HEK293T (cell line): ENCODE results near the gene LRIT2.

Source experiments
- CTCF ChIA-PET: fragments of 350-600 bp; formaldehyde crosslinking; extraction: SDS; loops from one replicate; lab custom pipeline; 2021; ENCODE audit warnings: antibody characterized with exemption, inconsistent platforms; lab: Yijun Ruan, JAX
- POLR2A ChIA-PET: fragments of 350-600 bp; formaldehyde crosslinking; extraction: SDS; loops from one replicate; lab custom pipeline; 2020; ENCODE audit warnings: antibody characterized with exemption, inconsistent platforms; lab: Yijun Ruan, JAX
- DNase-seq: peaks from one replicate; pipeline ENCODE4 v3.0.0; 2012; ENCODE audit warnings: mixed read lengths; ENCODE audit errors: extremely low spot score
- ARNT ChIP-seq: fragments of 450-650 bp; IDR thresholded peaks from 2 replicates; pipeline ENCODE4 v1.6.1; 2017; ENCODE audit warnings: mild to moderate bottlenecking
- BHLHE40 ChIP-seq: fragments of 450-650 bp; IDR thresholded peaks from 2 replicates; pipeline ENCODE4 v1.6.1; 2016; ENCODE audit warnings: mild to moderate bottlenecking, moderate library complexity, borderline replicate concordance
- CTBP1 ChIP-seq: fragments of 450-650 bp; IDR thresholded peaks from 2 replicates; pipeline ENCODE4 v1.6.1; 2016; ENCODE audit warnings: borderline replicate concordance
- ELF4 ChIP-seq: fragments of 450-650 bp; IDR thresholded peaks from 2 replicates; pipeline ENCODE4 v1.6.1; 2017; ENCODE audit warnings: antibody characterized with exemption
- FOXA1 ChIP-seq: fragments of 450-650 bp; IDR thresholded peaks from 2 replicates; pipeline ENCODE4 v1.6.1; 2016; ENCODE audit warnings: mild to moderate bottlenecking
- FOXK2 ChIP-seq: fragments of 450-650 bp; IDR thresholded peaks from 2 replicates; pipeline ENCODE4 v1.6.1; 2016; ENCODE audit warnings: mild to moderate bottlenecking
- FOXM1 ChIP-seq: fragments of 450-650 bp; IDR thresholded peaks from 2 replicates; pipeline ENCODE4 v1.6.1; 2017; ENCODE audit warnings: mild to moderate bottlenecking, borderline replicate concordance
- HDGF ChIP-seq: fragments of 450-650 bp; IDR thresholded peaks from 2 replicates; pipeline ENCODE4 v1.6.1; 2017; ENCODE audit warnings: antibody characterized with exemption, borderline replicate concordance
- L3MBTL2 ChIP-seq: fragments of 450-650 bp; conservative IDR thresholded peaks from 2 replicates; pipeline ENCODE4 v1.6.1; 2016; ENCODE audit warnings: mild to moderate bottlenecking
- LEF1 ChIP-seq: fragments of 450-650 bp; IDR thresholded peaks from 2 replicates; pipeline ENCODE4 v1.6.1; 2017; ENCODE audit warnings: mild to moderate bottlenecking, borderline replicate concordance
- NFRKB ChIP-seq: fragments of 450-650 bp; IDR thresholded peaks from 2 replicates; pipeline ENCODE4 v1.6.1; 2016; ENCODE audit warnings: mild to moderate bottlenecking, moderate library complexity
- SP1 ChIP-seq: fragments of 450-650 bp; IDR thresholded peaks from 2 replicates; pipeline ENCODE4 v1.6.1; 2017
- SUZ12 ChIP-seq: fragments of 450-650 bp; IDR thresholded peaks from 2 replicates; pipeline ENCODE4 v1.6.1; 2016; ENCODE audit warnings: mild to moderate bottlenecking
- TARDBP ChIP-seq: fragments of 450-650 bp; IDR thresholded peaks from 2 replicates; pipeline ENCODE4 v1.6.1; 2016
- ZNF384 ChIP-seq: fragments of 450-650 bp; IDR thresholded peaks from 2 replicates; pipeline ENCODE4 v1.6.1; 2016
- TF ChIP-seq, protein P1 (sequence below): fragments of 450-650 bp; IDR thresholded peaks from 2 replicates; pipeline ENCODE4 v1.6.1; 2016

Gene LRIT2

GRCh38 chr10:84200537-84201243 lies 24.7 kb downstream of the LRIT2 start:
- ChIA-PET POLR2A (no interaction called here), CTCF (no interaction called here)
- DNase-seq: no peak
- TF ChIP-seq SP1 (no peak), FOXM1 (no peak), CTBP1 (no peak), LEF1 (no peak), ARNT (no peak), TARDBP (no peak), ELF4 (no peak), SUZ12 (no peak), FOXA1 (no peak), BHLHE40 (no peak), NFRKB (no peak), ZNF384 (no peak), L3MBTL2 (no peak), FOXK2 (no peak)
- TF ChIP-seq, protein P1, sequence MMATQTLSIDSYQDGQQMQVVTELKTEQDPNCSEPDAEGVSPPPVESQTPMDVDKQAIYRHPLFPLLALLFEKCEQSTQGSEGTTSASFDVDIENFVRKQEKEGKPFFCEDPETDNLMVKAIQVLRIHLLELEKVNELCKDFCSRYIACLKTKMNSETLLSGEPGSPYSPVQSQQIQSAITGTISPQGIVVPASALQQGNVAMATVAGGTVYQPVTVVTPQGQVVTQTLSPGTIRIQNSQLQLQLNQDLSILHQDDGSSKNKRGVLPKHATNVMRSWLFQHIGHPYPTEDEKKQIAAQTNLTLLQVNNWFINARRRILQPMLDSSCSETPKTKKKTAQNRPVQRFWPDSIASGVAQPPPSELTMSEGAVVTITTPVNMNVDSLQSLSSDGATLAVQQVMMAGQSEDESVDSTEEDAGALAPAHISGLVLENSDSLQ: no peak

GRCh38 chr10:84198206-84198915 lies 27.0 kb downstream of the LRIT2 start:
- POLR2A ChIA-PET: no interaction called here
- CTCF ChIA-PET: interaction anchor here (0.8 kb wide), 1 partner anchor 16 kb away, joined by 3 read pairs; no protein-coding TSS in a partner anchor
- DNase-seq: no peak
- no peak for TF ChIP-seq LEF1
- no peak for TF ChIP-seq SUZ12
- TF ChIP-seq NFRKB: no peak
- no peak for TF ChIP-seq TARDBP
- TF ChIP-seq, protein P1: no peak
- no peak for TF ChIP-seq ARNT
- TF ChIP-seq ZNF384: no peak
- no peak for TF ChIP-seq BHLHE40
- TF ChIP-seq FOXK2: no peak
- TF ChIP-seq FOXA1: no peak
- TF ChIP-seq SP1: no peak
- no peak for TF ChIP-seq HDGF
- TF ChIP-seq CTBP1: no peak
- TF ChIP-seq ELF4: no peak
- no peak for TF ChIP-seq L3MBTL2
- no peak for TF ChIP-seq FOXM1

GRCh38 chr10:84197643-84198042 lies 27.7 kb downstream of the LRIT2 start:
- ChIA-PET CTCF (interaction anchor here (1.1 kb wide), 1 partner anchor 12 kb away, joined by 7 read pairs; no protein-coding TSS in a partner anchor), POLR2A (no interaction called here)
- TF ChIP-seq NFRKB (no peak), SP1 (no peak), FOXK2 (no peak), ZNF384 (no peak), CTBP1 (no peak), BHLHE40 (no peak), FOXM1 (no peak), FOXA1 (no peak), ELF4 (no peak), HDGF (no peak), SUZ12 (no peak), L3MBTL2 (no peak), TARDBP (no peak), ARNT (no peak), LEF1 (no peak)
- TF ChIP-seq, protein P1: no peak
- DNase-seq: no peak

DNA sequence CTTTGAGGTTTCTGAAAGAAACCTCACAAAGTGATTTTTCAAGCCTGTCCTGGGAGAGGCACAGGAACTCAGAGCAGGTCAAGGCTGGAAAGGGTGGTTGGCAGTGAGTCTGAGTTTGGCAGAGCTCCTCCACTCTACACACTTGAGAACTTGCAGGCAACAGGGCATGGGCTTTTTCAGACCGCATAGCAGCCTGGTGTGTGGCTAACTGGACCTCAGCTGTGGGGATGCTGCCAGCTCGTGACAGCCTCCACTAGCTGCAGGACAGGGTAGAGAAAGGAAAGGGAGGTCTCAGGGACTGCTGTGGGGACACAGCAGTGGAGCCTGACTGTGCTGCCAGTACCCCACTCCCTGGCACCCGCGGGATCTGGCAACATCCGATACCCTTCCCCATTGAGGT lies 28.4 kb downstream of the LRIT2 start:
- DNase-seq: no peak
- ChIA-PET CTCF (interaction anchor here (1.1 kb wide), 1 partner anchor 13 kb away, joined by 7 read pairs; no protein-coding TSS in a partner anchor), POLR2A (no interaction called here)
- no peak for TF ChIP-seq TARDBP
- no peak for TF ChIP-seq L3MBTL2
- TF ChIP-seq FOXK2: no peak
- TF ChIP-seq NFRKB: no peak
- no peak for TF ChIP-seq ELF4
- no peak for TF ChIP-seq LEF1
- no peak for TF ChIP-seq BHLHE40
- no peak for TF ChIP-seq SUZ12
- TF ChIP-seq HDGF: no peak
- TF ChIP-seq FOXM1: no peak

- ChIA-PET CTCF (interaction anchor here (1.0 kb wide), 1 partner anchor 48 kb away, joined by 3 read pairs; no protein-coding TSS in a partner anchor), POLR2A (no interaction called here)
- TF ChIP-seq CTBP1: no peak
- no peak for TF ChIP-seq SP1
- TF ChIP-seq TARDBP: no peak
- TF ChIP-seq BHLHE40: no peak
- no peak for TF ChIP-seq FOXK2
- no peak for TF ChIP-seq ELF4
- TF ChIP-seq, protein P1: no peak
- no peak for TF ChIP-seq FOXM1
- no peak for TF ChIP-seq SUZ12
- TF ChIP-seq NFRKB: no peak
- TF ChIP-seq ARNT: no peak
- no peak for TF ChIP-seq FOXA1
- TF ChIP-seq LEF1: no peak
- no peak for TF ChIP-seq L3MBTL2
- peak; percentile 31 for DNase-seq
Measured at GRCh38 chr10:84196083-84196482, 29.3 kb downstream of the LRIT2 start.
